Effector memory CD4-positive, alpha-beta T cell (primary cell): ENCODE data around the gene PPM1N.

Source experiments
- DNase-seq, 3 donors: peaks; one replicate each; pipeline ENCODE4 v3.0.0-alpha.2; 2020
- H3K27ac ChIP-seq: 2 replicates; pipeline ENCODE4 v1.7.0; 2013; ENCODE audit warnings: mild to moderate bottlenecking, low read length, moderate library complexity; ENCODE audit not compliant: insufficient read depth, poor library complexity, severe bottlenecking
- H3K27me3 ChIP-seq: replicated peaks from 2 replicates; pipeline ENCODE4 v1.7.0; 2013; ENCODE audit warnings: mild to moderate bottlenecking, low read length; ENCODE audit not compliant: insufficient read depth, control insufficient read depth, poor library complexity, severe bottlenecking
- H3K36me3 ChIP-seq: 2 replicates; pipeline ENCODE4 v1.7.0; 2013; ENCODE audit warnings: mild to moderate bottlenecking, low read length, moderate library complexity; ENCODE audit not compliant: control insufficient read depth, insufficient read depth
- H3K4me1 ChIP-seq: 2 replicates; pipeline ENCODE4 v1.7.0; 2013; ENCODE audit warnings: low read length, mild to moderate bottlenecking; ENCODE audit not compliant: control insufficient read depth, insufficient read depth, poor library complexity, severe bottlenecking
- H3K4me3 ChIP-seq: 2 replicates; pipeline ENCODE4 v1.7.0; 2013; ENCODE audit warnings: low read length, low read depth, mild to moderate bottlenecking; ENCODE audit not compliant: insufficient read depth, poor library complexity, severe bottlenecking
- H3K9me3 ChIP-seq: 2 replicates; pipeline ENCODE4 v1.7.0; 2013; ENCODE audit warnings: mild to moderate bottlenecking, low read length, moderate library complexity; ENCODE audit not compliant: control insufficient read depth
- total RNA-seq, 3 donors: gene quantifications; one replicate each; lab custom pipeline; 2026; lab: John Stamatoyannopoulos, UW

PPM1N gene
- total RNA-seq = 5.0 to 20.5 (median 13.0) reads per million in 3 donors

GRCh38 chr19:45498411-45499195, at the start of gene PPM1N:
Gene PPM1N (plus strand): TSS chr19:45498443. CDS start chr19:45498473, 30 bp downstream.
- Histone ChIP-seq H3K4me3 (peak within 1 kb of the TSS; percentile 47), H3K27ac (peak within 1 kb of the TSS; percentile 2), H3K4me1 (peaks cover 31% of the 10 kb centered on the region), H3K9me3 (no peaks in the 10 kb centered on the region), H3K36me3 (no peaks in the 10 kb centered on the region), H3K27me3 (no peaks in the 10 kb centered on the region)
- peak in 2 of 3 donors; percentile 37 to 44 for DNase-seq

- peak in 2 of 3 donors; percentile 11 to 41 for DNase-seq
- Histone ChIP-seq H3K36me3 (no peaks in the 10 kb centered on the region), H3K9me3 (no peaks in the 10 kb centered on the region), H3K27me3 (no peaks in the 10 kb centered on the region), H3K4me1 (peaks cover 41% of the 10 kb centered on the region), H3K4me3 (no peak overlapping the region), H3K27ac (peak overlapping the region; percentile 99)
These were observed 49.4 kb upstream of the PPM1N start for GRCh38 chr19:45448887-45449299.

- peak overlapping the region; percentile 99 for H3K27ac ChIP-seq
- no peaks in the 10 kb centered on the region for H3K27me3 ChIP-seq
- no peaks in the 10 kb centered on the region for H3K9me3 ChIP-seq
- H3K4me1 ChIP-seq = peaks cover 33% of the 10 kb centered on the region
- H3K36me3 ChIP-seq = no peaks in the 10 kb centered on the region
- DNase-seq = peak; percentile 30 to 50 (median 45)
- peak overlapping the region; percentile 54 for H3K4me3 ChIP-seq
These were observed 48.3 kb upstream of the PPM1N start for GRCh38 chr19:45450012-45450333.

GRCh38 chr19:45451131-45451849, 47.0 kb upstream of the PPM1N start:
- Histone ChIP-seq H3K9me3 (no peaks in the 10 kb centered on the region), H3K4me3 (peak overlapping the region; percentile 80), H3K27me3 (no peaks in the 10 kb centered on the region), H3K36me3 (no peaks in the 10 kb centered on the region), H3K27ac (peak overlapping the region; percentile 99), H3K4me1 (peaks cover 40% of the 10 kb centered on the region)
- peak; percentile 66 to 74 (median 69) for DNase-seq

GRCh38 chr19:45451850-45452387, 46.3 kb upstream of the PPM1N start:
- Histone ChIP-seq H3K4me1 (peaks cover 44% of the 10 kb centered on the region), H3K4me3 (peak overlapping the region; percentile 80), H3K36me3 (no peaks in the 10 kb centered on the region), H3K27ac (peak overlapping the region; percentile 99), H3K27me3 (no peaks in the 10 kb centered on the region), H3K9me3 (no peaks in the 10 kb centered on the region)
- DNase-seq = no peak

GRCh38 chr19:45455707-45456499, 42.3 kb upstream of the PPM1N start:
- no peaks in the 10 kb centered on the region for H3K9me3 ChIP-seq
- peak; percentile 71 to 82 (median 79) for DNase-seq
- H3K27me3 ChIP-seq = no peaks in the 10 kb centered on the region
- peaks cover 24% of the 10 kb centered on the region for H3K4me1 ChIP-seq
- no peaks in the 10 kb centered on the region for H3K36me3 ChIP-seq
- no peak overlapping the region for H3K4me3 ChIP-seq
- H3K27ac ChIP-seq = peak overlapping the region; percentile 31

- Histone ChIP-seq H3K27me3 (no peaks in the 10 kb centered on the region), H3K36me3 (no peaks in the 10 kb centered on the region), H3K9me3 (no peaks in the 10 kb centered on the region), H3K4me3 (no peak overlapping the region), H3K27ac (peak overlapping the region; percentile 31), H3K4me1 (peaks cover 19% of the 10 kb centered on the region)
- DNase-seq = no peak
These were observed 41.8 kb upstream of the PPM1N start for GRCh38 chr19:45456500-45456815.

GRCh38 chr19:45457776-45458175, 40.5 kb upstream of the PPM1N start:
- Histone ChIP-seq H3K27ac (no peak overlapping the region), H3K4me3 (no peak overlapping the region), H3K4me1 (peaks cover 14% of the 10 kb centered on the region), H3K27me3 (no peaks in the 10 kb centered on the region), H3K9me3 (no peaks in the 10 kb centered on the region), H3K36me3 (no peaks in the 10 kb centered on the region)
- DNase-seq = no peak

- H3K4me1 ChIP-seq = peaks cover 7% of the 10 kb centered on the region
- H3K27ac ChIP-seq = no peak overlapping the region
- no peaks in the 10 kb centered on the region for H3K9me3 ChIP-seq
- no peak overlapping the region for H3K4me3 ChIP-seq
- no peak for DNase-seq
- no peaks in the 10 kb centered on the region for H3K36me3 ChIP-seq
- no peaks in the 10 kb centered on the region for H3K27me3 ChIP-seq
These were observed 37.4 kb upstream of the PPM1N start for GRCh38 chr19:45460807-45461347.
